GM12873 (cell line): ENCODE measurements around the gene SGMS2.

ENCODE experiments used
- CTCF ChIP-seq: IDR thresholded peaks from 2 replicates; pipeline ENCODE4 v1.5.1; 2012; ENCODE audit warnings: low read depth, mild to moderate bottlenecking, moderate library complexity, low read length, control low read depth; ENCODE audit not compliant: insufficient read depth; ENCODE audit errors: missing control alignments

Gene SGMS2

GRCh38 chr4:107815158-107815557 is 9.6 kb upstream of the SGMS2 start:
- no peak for TF ChIP-seq CTCF

- TF ChIP-seq CTCF, result no peak
Observed at GRCh38 chr4:107818301-107818910, 6.3 kb upstream of the SGMS2 start.

GRCh38 chr4:107823870-107824349 is 822 bp upstream of the SGMS2 start:
- no peak for TF ChIP-seq CTCF

- TF ChIP-seq CTCF, result no peak
Observed at GRCh38 chr4:107825072-107825824, 516 bp downstream of the SGMS2 start.

- no peak for TF ChIP-seq CTCF
Observed at GRCh38 chr4:107826421-107826980, 1.8 kb downstream of the SGMS2 start.

GRCh38 chr4:107828315-107829090 is 3.8 kb downstream of the SGMS2 start:
- no peak for TF ChIP-seq CTCF

- TF ChIP-seq CTCF, result no peak
Observed at GRCh38 chr4:107831140-107831539, 6.4 kb downstream of the SGMS2 start.
